Measurements from ENCODE around the gene PTPN12.

GRCh38 chr7:77532247-77532646 lies 4.8 kb upstream of the PTPN12 start:
- TF ChIP-seq CTCF (conservative IDR thresholded peaks at IDR 0.05; ENCODE audit: low read length) (no peak), EZH2phosphoT487 (IDR thresholded peaks at IDR 0.05; ENCODE audit: borderline replicate concordance) (no peak)
